Thyroid gland (tissue), 4 donors: ENCODE measurements around the gene ITGA8.

Experiments
- POLR2A ChIP-seq, 2 donors: fragments of 450-650 bp; IDR thresholded peaks; one replicate each; pipeline ENCODE4 v1.6.1; 2017; ENCODE audit warnings: antibody characterized with exemption in 2 of 2, mild to moderate bottlenecking in 2 of 2, moderate library complexity in 1 of 2
- TF ChIP-seq, protein P1 (sequence below), 6 experiments: fragments of 200-600 bp in 3 of 6; fragments of 450-650 bp in 3 of 6; sonication (generic) in 3 of 6; IDR thresholded peaks; one replicate each; pipeline ENCODE4 v1.5.1; 2016 to 2019; ENCODE audit warnings: antibody characterized with exemption in 6 of 6, mild to moderate bottlenecking in 2 of 6, inconsistent platforms in 1 of 6, moderate library complexity in 1 of 6

DNA sequence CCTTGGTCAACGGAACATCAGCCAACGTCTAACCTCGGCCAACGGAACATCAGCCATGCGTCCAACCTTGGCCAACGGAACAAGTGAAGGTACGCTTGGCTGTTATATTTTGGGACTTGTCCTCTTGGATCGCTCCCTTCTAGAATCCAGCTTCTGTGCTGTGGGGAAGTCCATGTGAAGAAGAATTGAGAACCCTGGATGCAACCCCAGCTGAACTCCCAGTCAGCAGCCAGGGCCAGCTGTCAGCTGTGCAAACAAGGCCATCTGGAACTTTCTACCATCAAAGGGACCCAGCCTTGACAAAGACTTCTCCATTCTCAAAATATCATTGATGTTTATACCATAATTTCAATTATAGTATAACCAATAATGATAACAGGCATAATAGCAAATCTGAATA lies 43.3 kb upstream of the ITGA8 start:
- TF ChIP-seq, protein P1, sequence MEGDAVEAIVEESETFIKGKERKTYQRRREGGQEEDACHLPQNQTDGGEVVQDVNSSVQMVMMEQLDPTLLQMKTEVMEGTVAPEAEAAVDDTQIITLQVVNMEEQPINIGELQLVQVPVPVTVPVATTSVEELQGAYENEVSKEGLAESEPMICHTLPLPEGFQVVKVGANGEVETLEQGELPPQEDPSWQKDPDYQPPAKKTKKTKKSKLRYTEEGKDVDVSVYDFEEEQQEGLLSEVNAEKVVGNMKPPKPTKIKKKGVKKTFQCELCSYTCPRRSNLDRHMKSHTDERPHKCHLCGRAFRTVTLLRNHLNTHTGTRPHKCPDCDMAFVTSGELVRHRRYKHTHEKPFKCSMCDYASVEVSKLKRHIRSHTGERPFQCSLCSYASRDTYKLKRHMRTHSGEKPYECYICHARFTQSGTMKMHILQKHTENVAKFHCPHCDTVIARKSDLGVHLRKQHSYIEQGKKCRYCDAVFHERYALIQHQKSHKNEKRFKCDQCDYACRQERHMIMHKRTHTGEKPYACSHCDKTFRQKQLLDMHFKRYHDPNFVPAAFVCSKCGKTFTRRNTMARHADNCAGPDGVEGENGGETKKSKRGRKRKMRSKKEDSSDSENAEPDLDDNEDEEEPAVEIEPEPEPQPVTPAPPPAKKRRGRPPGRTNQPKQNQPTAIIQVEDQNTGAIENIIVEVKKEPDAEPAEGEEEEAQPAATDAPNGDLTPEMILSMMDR (IDR thresholded peaks at IDR 0.05), result no peak
- TF ChIP-seq POLR2A (IDR thresholded peaks at IDR 0.05), result no peak
